Stimulated activated CD4-positive, alpha-beta T cell treated with anti-CD3 and anti-CD28 coated beads, Interleukin-15, amount 100 ng/mL, for 24 hours (primary cell): ENCODE measurements around the gene ADGRL3.
"Not testable (repeated sequence)": the region's sequence is repeated elsewhere in the genome, so short reads cannot be mapped to it uniquely, and the experiment has no call there.

ENCODE experiments used
- DNase-seq: peaks from one replicate; pipeline ENCODE4 v3.0.0-alpha.2; 2020

ADGRL3 gene

DNA sequence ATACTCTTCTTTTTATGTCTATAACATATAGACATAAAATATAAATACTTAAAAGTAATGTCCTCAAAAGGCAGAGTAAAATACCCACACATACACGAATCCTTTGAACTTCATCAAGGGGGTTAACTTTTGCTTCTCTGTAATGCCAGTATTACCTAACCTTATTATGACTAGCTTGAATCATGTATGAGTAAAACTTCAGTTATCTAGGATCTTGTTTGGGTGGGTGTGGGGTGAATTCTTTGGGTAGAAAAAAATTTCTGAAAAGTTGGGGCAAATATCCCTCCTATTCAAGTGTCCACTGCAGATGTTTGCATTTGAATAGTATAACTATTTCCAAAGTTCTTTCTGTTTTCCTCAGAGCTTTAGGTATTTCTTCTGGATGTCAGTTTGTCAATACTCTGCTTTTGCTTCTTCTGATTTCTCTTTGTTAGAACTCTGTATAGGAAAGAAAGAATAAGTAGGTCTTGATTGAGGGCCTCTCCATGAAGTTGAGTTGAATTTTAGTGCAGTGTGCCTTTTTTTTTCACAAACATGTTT lies 173.8 kb downstream of the ADGRL3 start:
- DNase-seq: no peak

DNA sequence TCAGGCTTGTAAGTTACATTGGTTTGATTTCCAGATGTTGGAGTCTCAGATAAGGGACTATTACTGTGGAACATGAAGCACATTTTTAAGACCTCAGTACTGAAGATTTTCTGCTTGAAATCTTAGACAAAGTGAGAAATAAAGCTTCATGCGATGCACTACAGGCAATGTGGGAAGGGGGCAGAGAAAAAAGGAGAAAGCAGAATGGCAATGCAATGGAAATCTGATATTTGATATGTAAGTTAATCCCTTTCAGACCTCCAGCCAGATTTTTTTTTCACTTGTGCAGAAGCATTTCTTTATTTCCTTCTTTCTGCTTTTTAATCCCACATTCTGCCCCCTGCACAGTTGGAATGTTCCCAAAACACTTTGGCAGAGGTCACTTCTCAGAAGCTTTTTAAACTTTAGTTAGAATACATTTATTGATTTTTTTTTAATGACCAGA lies 174.3 kb downstream of the ADGRL3 start:
- DNase-seq: no peak

DNA sequence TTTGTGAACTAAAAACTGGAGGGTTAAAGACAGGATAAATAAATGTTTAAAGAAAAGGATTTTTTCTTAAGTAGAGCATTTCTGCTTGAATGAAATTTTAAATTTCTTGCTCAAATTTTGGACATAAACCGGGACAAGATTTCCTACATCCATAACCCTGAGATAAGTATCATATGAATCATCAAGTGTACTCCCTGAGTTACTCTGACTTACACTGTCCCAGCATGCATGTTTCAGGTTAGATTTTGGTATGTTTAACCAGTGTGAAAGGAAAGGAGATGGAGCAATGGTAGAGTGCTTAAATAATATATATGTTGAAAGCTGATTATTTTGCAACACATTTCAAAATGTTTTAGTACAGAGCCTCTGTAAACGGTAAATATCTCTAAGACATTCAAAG lies 175.2 kb downstream of the ADGRL3 start:
- no peak for DNase-seq

DNA sequence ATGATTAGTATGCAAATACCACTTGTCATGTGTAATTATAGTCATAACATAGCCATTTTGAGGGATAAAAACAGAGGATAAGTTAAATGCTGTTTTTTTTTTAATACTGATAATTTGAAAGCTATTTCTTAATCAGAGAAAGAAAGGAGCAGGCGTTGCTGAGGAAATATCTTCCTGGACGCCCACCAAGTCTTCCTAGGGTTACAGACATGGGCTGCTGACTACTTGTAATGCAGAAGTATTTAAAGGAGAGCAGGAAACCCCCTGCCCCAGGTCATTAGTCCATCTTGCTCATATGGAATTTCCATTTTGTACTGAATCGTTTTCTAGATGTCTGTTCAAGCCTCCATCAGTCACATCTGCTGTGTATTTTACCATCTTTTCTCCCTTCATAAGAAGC lies 176.2 kb downstream of the ADGRL3 start:
- no peak for DNase-seq

DNA sequence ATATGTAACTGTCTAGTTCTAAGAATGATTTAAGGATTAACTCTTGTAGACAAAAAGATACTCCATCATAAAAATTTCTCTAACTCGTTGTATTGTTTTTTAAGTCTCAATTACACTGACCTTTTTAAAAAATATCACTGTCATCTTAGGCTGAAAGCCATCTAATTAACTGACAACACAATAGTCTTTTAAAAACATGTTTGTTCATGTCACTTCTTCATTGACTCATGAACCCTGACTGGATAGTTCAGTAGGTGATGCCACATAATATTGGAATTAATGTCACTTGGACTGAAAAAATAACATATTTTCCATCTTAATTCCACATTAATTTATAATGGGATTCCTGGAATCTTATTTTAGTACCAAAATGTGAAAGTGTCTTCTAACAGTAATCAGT lies 179.3 kb downstream of the ADGRL3 start:
- no peak for DNase-seq

DNA sequence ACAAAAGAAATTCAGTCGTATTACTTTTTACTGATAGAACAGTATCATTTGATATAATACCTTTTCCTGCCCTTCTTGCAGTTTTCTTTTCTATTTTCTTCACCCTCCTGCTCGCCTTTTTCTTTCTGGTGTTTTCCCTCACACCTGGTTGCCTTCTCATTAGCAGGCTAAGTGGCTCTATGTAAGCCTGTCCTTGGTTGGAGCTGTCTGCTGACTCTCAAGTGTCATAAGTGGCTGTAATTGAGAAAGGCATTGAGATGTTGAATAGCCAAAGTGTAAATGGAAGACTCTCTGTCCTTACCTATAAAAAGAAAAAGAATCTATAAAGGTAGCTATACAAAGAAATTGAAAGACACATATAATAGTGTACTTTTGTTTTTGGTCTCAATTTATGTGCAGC lies 180.7 kb downstream of the ADGRL3 start:
- DNase-seq: no peak

DNA sequence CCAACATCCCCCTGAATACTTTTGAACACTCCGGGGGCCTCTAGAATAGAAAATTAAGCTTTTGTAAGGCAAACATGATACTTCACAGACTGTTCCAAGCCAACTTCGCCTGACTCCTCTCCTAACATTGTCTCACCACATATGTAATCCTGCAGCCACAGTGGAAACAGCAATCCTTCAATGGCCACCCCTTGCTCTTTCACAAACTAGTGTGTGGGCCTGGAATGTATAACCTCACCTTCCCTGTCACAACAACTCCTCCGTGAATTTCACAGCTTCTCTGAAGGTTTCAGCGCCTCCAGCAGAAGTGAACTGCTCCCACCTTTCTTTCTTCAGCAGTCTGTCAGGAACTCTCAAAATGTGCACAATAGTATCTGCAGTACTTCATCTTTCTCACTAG lies 185.1 kb downstream of the ADGRL3 start:
- DNase-seq: no peak

DNA sequence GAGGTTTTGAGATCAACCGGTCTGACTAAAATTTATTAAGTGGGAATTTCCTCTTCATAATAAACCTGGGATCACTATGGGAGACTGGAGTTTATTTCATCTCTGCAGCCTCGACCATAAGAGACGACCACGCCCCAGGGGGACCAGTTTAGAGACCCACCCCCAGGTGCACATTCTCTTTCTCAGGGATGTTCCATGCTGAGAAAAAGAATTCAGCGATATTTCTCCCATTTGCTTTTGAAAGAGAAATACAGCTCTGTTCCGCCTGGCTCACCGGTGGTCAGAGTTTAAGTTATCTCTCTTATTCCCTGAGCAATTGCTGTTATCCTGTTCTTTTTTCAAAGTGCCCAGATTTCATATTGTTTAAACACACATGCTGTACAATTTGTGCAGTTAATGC lies 187.2 kb downstream of the ADGRL3 start:
- DNase-seq: not testable (repeated sequence)

DNA sequence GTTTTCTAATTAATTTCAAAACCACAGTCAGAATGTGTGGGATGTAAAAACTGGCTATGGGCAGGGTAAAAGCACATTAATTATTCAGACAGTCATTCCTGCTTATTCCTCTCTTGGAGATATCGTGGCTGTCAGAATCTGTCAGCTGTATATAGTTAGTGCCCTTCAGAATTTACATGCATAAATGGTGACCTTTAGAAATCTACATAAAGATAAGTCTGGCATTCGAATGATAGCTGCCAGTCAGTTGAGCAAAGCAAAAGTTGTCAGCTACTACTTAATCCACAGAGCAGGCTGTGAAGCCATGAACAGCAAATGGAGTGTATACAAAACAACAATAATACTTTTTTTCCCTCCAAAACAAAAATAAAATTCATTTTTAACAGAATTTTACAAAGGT lies 189.5 kb downstream of the ADGRL3 start:
- DNase-seq: no peak

DNA sequence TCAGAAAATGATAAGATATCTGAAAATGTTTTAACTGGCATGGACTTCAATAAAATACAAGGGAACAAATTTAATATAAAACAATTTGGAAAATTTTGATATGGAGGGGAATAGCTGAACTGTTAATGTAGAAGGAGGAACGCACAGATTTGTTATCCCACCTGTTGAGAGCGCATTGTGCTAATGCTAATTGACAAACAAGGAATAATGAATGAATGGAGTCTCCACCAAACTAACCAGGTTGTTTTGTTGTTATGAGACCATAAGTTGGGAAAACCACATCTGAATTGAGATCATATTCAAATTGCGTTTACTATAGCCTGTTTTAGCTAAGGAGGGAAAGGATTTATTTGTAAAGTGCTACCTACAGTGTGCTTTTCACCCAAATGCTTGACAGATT lies 195.6 kb downstream of the ADGRL3 start:
- no peak for DNase-seq

DNA sequence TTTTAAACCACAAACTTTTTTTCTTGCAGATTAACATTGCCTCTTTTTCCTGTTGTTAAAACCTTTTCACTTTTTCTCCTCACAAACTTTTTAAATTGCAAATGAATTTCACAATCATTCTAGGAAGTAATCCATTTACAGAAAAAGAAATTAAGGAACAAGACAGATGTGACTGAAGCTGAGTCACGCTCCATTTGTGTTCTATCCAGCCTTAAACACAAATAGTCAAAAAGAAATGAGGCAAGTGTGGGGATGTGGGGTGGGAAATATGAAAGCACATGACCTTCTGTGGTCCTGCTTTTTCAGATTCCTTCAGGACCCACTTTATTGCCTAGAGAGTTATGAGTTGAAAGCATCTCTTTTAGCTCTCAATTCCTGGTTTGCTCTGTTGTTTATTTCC lies 197.0 kb downstream of the ADGRL3 start:
- DNase-seq: no peak

DNA sequence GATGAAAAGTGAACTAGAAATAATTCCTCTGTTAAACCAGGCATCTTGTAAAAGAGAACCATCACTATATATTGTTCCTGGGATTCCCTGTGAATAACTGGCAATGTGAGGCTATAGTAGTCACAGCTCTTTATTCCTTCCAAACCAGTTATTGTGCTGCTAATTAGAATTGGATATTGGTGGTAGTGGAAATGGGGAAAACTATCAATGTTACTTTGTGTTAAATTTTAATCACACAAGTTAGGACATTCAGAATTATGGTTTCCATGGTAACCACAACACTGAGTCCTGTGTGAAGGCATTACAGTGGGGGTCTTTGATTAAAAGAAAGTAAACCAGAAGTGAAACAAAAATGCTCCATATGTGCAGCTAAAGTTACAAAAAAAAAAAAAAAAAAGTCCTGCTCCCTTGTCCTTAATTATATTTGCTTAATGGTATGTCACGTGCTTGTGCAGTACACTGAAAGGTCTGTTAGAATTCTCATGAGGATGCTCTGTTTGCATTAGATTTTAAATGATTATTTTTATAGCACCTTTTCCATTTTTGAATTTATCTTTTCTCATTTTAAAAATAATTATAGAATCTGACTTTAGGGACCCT lies 200.4 kb downstream of the ADGRL3 start:
- DNase-seq: no peak

DNA sequence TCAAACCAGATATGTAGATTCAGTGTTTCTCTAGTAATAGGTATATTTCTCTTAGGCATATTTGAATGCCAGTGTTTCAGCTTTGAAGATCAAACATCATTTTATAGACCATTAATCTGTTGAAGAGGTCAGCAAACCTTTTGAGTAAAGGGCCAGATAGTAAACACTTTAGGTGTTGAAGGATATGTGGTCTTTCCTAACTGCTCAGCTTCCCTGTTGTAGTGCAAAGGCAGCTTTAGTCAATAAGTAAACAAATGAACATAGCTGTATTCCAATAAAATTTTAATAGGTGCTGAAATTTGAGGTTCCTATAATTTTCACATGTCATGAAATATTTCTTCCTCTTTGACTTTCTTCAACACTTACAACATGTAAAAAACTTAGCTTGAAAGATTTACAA lies 201.6 kb downstream of the ADGRL3 start:
- no peak for DNase-seq

DNA sequence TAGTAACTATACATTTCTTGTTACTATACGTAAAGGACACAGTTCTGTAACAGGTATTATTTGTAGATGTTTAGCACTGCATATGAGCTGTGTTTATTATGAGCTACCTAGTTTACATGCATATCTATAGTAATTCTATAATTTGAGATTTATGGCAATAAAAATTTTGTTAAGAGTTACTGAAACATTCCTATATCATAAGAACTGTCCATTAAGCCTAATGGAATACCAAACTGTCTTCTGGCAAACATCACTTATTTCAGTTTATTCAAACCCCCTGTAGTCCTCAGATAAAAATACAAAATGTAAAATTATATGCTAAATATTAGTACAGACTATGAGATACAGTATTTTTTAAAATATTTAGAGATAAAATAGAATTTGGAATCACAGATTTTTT lies 205.2 kb downstream of the ADGRL3 start:
- no peak for DNase-seq

DNA sequence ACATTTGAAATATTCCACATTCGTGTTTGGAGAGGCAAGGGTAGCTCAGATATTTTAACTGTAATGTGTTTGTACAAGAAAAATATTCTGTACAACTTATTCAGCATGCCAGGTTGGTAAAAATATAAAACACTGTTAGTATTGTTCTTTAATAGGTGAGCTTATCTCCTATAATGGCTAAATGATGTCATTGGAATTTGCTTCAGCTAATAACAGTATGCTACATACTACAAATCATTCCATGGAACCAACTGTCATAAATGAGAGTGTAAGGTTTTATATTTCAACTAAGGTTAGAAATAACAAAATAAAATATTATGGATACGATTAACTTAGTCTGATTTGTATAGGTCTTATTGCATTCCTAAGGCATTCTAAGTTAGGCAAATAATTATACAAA lies 206.6 kb downstream of the ADGRL3 start:
- no peak for DNase-seq

DNA sequence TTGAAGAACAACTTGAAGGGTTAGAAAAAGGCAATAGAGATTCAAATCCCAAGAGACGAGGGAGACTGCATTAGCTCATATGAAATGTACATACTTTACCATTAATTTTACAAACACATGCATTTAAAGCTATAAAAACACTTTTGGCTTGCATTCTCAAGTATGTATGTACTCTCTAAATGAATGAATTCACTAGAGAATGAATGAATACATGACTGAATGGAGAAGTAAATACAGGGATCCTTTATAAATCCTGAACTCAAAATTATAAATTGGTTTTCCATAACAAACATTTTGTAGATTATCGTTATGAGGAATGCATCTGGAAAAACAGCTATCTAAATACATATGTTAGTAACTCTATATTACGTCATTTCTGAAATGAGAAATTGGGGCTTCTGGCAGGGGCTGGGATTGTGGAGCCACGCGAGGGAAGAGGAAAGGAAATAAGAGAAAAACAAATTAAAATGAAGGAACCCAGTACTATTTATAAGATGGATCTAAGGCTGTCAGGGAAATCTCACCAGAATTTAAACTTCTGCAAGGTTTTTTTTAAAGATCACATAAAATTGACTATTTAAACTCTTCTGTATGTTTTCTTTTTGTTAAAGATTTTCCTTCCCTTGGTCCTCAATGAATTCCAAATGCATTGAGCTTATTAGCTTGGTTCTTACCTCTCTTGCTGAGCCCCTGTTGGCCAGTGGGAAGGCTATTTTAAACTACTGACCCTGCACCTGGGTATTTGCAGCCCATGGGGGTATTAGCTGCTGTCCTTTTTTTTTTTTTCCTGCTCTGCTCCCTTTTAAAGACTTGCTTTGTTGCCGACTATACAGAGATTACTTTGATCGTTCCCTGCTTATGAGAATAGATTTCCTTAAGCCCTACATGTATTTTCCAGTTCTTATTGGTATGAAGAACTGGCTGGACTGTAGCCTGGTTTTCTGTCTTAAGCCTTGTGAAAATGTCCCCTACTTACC lies 207.8 kb downstream of the ADGRL3 start:
- no peak for DNase-seq

DNA sequence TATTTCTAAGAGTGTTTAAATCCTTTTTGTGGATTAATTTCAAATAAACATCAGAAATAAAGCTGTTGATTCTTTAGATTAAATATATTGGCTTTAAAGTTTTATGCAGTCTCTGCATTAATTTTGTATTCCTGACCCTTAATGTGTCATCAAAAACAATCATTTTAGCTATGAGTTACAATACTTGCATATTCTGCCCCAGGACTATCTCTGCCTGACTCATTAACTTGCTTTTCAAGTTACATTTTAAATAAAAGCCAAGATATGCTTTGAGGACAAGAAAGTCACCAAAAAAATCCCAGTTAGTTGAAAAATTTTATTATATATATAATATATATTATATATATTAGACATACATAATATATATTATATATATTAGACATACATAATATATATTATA lies 208.7 kb downstream of the ADGRL3 start:
- no peak for DNase-seq

DNA sequence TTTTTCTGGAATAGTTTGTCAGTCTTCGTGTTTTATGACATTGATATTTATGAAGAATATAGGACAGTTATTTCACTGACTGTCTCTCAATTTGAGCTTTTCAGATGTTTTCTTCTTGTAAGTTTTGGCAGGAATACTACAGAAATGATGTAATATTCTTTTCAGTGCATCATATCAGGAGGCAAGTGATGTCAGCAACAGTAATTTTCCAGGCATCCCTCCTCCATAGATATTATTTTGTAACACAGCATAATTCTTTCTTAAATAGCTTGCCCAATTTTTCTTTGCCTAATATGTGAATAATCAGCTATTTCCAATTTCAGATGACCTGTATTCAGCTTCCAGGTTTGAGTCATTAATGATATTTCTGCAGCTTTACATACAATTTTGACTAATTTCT lies 211.1 kb downstream of the ADGRL3 start:
- no peak for DNase-seq

DNA sequence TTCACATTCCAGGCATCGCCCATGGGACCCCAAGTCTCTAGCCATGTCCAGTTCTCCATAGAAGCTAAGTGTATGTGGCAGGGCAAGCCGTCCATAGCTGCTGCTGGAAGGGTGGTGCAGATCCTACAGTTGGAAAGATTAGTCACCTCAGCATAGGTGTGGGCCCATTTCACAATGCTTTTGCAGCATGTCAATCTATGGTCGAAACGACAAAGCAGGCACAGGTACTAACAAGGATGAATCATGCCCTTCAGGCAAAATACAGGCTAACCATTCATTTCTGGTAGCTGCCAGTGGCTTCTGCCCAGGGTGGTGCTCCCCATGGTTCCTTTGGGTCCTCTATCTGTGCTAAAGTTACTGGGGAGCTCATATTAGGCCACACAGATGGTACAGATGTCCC lies 225.2 kb downstream of the ADGRL3 start:
- DNase-seq: no peak

DNA sequence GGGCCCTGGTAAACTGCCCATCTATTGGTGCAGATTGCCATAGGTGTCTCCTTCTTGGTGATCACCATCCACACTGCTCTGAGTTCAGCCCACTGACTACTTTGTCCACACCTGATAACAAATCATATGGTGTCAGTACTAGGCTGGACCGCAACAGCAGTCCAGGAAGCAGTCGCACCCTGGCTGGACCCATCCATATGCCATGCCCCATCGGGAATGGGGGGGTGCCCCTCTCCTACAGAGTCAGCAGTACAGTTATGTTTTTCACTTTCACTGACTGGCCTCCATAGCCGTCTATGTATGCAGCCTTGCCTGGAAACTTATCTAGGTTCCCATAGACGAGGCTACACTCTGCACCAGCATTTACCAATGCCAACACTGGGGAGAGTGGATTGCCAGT lies 226.1 kb downstream of the ADGRL3 start:
- DNase-seq: no peak

DNA sequence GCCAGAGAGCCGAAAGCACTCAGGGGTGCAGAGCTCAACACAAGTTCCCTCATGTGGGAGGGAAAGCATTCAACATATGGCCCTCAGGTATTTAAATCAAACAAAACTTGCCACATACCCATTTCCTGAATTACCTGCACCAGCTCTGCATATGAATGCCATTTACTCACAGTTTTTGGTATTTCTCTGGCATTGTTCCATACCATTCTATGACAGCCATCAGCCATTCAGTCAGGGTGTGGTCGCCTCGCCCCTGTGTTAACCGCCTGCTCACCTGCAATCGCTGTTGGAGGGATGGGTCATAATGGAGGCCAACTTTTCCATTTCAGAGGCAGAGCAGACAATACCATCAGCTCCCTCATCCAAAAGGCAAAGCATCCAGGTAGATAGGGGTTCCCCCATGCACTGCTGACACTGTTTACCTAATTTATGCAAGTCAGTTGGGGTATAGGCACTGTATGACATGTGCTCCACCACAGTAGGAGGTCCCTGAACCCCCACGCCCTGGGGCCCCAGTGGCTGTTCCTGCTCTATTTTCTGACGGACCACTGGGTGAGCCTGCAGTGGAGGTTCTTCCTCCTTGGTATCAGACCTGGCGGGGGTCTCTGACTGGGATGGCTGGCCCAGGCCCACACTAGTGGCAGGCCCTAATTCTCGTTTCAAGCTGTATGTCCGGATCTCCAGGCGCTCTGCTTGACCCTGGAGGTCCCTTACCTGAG lies 227.1 kb downstream of the ADGRL3 start:
- DNase-seq: no peak

DNA sequence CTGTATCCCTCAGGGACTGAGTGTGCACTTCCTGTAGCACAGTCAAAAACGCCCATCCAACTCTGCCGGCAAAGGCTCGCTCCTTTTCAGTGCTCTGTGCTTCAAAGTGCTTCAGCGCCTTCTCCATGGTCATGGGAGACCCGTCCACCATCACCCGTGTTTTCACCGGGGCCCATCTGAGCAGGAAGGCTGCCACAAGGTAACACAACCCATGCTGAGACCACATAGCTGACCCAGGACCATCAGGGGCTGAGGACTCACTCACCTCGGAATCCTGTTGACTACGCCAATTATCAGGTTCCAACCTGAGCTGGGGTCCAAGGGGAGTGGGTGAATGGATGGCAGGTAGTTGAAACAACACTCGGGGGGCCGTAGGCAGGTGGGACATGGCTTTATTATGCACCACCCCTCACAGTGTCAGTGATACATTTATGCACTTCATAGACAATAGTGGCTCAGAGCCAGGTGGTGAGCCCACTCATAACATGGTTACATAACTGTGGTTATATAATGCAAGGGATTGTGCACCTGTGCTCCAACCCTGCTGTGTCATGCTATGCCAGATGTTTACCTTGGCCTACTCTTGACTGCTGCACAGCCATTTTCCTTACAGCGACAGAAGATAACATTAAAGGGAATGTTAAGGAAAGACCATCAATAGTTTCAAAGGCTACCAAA lies 227.8 kb downstream of the ADGRL3 start:
- DNase-seq: no peak

DNA sequence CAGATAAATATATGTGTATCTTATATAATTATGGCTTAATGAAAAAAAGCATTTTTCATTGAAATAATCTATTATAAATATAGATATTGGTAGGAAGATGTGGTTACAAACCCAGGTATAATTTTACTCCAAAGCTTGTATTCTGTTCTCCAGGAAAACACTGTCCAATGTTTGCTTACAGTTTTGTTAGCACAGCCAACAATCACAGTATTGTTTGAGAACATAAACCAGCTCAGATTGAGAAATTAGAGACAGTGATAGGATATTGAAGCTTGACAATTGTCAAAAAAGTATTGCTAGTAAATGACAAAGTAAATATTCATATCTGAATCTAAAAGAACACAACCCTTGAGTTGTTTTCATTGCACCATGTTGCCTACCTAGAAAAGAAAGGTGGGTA lies 228.8 kb downstream of the ADGRL3 start:
- DNase-seq: no peak
